Cerebellar nuclear complex (tissue), 1 donor: ENCODE measurements around the gene GOLM1.
"Not testable (repeated sequence)": the region's sequence is repeated elsewhere in the genome, so short reads cannot be mapped to it uniquely, and the experiment has no call there.

ENCODE experiments used
- DNase-seq, 2 experiments: peaks; one replicate each; lab custom pipeline; 2025; lab: John Stamatoyannopoulos, UW

The GOLM1 gene, protein sequence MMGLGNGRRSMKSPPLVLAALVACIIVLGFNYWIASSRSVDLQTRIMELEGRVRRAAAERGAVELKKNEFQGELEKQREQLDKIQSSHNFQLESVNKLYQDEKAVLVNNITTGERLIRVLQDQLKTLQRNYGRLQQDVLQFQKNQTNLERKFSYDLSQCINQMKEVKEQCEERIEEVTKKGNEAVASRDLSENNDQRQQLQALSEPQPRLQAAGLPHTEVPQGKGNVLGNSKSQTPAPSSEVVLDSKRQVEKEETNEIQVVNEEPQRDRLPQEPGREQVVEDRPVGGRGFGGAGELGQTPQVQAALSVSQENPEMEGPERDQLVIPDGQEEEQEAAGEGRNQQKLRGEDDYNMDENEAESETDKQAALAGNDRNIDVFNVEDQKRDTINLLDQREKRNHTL

DNA sequence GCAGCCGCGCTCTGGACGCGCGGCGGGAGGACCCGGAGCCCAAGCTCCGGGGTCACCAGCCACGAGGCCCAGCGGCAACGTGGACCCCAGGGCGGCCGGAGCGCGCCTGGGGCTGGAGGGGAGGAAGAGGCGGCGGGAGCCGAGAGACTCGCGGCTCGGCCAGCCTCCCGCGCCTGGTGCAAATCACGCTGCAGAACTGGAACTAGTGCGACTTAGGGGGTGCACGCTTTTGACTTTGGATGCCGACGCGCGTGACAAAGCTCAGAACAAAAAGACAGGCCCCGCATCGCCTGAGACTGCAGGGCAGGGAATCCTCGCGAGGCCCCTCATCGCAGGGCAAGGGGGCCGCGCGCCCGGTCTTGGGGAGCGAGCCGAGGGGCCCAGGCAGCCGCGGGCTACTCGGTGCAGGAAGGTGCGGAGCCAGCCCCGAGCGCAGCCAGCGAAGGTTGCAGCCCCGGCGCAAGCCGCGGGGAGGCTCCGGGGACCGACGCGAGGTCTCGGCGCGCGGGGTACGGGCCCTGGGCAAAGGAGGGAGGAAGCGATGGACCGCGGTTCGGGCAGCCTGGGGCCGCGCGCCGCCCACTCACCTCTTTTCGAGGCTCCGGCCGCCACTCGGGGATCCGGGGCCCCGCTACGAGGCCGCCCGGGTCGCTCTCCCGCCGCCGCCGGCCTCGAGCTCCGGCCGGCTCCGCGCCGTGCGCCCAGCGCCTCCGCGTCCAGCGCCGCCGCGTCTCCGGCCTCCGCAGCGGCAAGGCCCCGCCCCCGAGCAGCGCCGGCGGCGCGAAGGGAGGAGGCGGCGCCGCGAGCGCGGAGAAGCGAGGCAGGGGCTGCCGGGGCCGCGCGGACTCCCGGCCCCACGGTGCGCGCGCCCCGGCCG, at the start of gene GOLM1:
Gene GOLM1, minus strand, starts transcription at position 735 of the 877 bp plus-strand sequence. CDS start 20,238 bp downstream, outside the sequence.
- DNase-seq: no peak

DNA sequence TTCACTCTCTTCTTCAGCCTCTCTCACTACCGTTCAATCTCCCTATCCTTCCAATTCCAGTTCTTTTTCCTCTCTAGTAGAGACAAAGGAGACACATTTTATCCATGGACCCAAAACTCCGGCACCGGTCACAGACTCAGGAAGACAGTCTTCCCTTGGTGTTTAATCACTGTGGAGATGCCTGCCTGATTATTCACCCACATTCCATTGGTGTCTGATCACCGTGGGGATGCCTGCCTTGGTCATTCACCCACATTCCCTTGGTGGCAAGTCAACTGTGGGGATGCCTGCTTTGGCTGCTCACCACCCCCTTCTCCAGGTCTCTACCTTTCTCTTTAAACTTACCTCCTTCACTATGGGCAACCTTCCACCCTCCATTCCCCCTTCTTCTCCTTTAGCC, 47.3 kb upstream of the GOLM1 start:
- not testable (repeated sequence) for DNase-seq

DNA sequence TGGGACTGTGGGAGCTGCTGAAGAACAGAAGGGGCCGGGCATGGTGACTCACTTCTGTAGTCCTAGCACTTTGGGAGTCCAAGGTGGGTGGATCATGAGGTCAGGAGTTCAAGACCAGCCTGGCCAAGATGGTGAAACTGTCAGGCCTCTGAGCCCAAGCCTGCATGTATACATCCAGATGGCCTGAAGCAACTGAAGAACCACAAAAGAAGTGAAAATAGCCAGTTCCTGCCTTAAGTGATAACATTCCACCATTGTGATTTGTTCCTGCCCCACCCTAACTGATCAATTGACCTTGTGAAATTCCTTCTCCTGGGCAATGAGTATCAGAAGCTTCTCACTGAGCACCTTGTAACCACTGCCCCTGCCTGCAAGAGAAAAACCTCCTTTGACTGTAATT, 46.6 kb upstream of the GOLM1 start:
- DNase-seq: not testable (repeated sequence)

DNA sequence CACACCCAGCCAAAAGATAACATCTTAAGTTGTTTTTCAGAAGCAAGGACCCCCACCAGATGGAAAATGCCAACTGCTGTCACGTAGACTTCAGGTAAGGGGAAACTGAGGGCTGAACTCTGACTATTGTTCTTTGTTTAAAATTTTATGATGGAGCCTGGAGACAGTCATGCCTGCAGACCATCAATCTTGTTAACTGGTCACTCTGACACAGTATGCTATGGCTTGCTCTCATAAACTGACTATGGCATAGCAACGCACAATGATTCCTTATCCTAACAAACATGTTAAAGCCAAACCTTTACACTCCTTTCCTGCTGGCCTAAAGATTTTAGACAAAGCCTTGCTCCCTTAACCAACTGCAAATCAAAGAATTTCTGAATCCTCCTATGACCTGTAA, 43.6 kb upstream of the GOLM1 start:
- no peak for DNase-seq

DNA sequence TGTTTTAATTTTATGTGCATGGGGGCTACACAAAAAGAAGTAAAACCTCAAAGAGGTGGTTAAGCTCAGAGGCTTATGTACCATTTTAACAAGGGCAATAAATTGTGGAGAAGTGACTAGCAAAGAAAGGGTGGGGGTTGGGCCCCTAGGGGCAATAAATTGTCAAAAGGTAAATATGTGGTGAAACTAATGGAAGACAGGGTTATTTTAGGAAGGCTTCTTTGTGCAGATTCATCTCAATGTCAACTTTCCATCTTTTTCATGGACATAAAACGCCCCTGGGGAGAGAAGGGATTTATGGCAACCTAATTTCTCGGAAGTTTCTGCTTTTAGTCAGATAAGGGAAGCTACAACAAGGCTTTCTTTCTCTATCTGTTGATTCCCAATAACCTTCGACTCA, 42.5 kb upstream of the GOLM1 start:
- DNase-seq: no peak

DNA sequence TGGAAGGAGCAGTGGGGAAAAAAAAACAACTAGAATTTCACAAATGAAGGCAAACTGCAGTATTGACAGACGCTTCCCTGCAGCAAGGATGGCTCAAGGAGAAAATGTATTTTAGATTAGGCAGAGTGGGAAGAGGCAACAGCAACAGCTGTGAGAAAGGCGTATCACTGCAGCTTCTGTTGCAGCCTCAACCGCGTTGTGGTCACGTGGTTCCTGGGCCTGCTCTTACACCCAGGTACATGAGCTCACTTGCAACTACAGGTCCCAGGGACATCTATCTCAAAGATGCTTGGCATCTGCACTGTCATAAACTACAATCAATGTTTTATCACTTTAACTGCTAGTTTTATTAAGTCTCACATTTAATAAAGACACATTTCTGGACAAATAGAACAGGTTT, 36.0 kb upstream of the GOLM1 start:
- no peak for DNase-seq

DNA sequence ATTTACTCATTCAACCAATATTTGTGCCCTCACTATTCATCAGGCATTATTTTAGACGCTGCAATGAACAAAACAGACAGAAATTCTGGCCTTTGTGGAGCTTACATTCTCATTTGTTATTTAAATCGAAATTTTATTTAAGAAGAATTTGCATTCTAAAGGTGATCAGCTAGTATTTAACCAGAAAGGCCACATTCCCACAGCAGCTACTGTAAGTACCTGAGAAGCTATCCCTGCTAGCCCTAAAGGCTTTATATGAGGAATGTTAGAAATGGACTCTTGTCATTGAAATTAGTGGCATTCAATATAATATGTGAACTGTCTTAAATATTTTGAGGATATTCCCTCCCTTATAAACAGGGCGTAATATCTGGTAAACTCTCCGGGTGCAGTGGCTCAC, 35.0 kb upstream of the GOLM1 start:
- no peak for DNase-seq

DNA sequence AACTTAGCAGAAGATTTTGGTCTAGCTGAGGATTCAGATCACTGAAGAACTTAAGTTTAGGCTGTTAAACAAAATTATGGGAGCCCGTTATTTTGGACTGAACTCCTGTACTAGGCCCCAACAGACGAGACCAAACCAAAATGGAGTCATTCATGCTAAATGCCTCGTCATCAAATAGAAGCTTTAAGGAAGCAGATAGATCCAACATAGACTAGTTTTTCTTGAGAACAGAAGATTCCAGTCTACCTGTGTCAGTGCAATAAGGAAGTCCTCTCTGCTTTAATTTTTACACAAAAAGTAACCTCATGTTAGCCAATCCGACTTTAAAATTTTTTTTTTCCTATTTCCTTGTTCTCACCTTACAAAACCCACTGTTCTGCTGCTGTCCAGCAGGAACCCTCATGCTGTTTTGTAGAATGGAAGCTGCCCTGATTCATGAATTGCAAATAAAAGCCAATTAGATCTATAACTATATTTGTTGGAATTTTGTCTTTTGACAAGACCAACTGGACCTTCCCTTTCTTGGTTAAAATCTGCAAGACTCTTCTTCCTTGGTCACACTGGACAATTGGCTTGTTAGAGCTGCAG, 29.0 kb upstream of the GOLM1 start:
- no peak for DNase-seq

DNA sequence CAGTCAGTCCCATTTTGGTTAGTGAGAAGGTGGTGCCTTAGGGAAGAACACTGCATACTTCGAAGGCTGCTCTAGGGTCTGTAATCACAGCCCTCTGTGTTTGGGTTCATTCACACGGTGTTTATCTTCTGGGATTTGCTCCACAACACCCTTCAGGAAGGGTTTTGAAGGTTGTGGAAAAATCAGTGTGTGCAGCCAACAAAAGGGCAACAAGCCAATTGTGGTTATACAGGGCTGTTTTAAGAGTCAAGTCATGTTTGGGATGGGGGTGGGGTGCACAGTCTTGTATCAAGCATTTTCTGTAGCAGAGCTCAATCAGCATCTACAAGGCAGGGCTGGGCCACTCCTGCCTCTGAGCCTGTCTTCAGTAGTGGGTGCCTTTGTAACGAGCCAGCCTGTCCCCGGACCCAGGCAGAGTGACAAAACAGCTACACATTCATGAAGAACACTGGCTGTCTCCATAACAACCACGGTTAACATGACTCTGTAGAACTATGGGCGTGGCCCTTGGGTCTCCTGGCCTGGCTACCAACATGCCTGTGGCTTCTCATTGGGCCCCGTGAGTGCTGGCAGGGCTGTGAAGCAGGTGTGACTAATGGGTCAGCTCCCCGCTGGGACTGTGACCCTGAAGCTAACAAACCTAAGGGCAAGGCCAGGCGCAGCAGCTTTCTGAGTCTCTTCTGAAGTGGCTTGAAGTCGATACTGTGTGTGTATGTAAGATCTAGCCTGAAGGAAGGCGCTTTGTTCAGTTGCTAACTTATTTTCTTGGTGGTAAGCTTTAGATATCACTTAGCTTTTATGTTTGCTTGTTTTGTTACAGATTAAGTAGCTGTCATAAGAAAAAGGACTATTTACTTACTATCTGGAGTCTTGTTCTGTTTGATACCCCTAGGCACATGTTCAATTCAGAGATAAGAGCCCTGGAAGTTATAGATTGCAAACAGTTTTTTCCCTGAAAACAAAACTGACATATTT, 27.9 kb upstream of the GOLM1 start:
- DNase-seq: no peak

DNA sequence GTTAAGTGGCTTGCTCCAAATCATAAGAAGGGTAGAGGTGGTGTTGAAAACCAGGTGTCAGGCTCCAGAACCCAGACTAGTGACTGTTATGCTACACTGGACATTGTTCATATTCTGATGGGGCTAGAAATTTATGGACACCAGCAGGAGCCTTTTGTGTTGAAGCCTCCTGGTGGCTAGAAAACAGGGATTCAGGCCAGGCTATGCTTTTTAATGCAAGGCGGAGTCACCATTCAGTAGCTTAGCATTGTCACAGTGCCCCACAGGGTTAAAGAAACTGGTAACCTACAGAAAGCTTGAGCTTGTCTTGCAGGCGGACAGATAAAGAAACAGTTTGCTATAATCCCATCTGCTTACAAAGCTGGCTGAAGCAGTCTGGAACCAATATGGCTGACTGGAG, 23.0 kb upstream of the GOLM1 start:
- DNase-seq: no peak

DNA sequence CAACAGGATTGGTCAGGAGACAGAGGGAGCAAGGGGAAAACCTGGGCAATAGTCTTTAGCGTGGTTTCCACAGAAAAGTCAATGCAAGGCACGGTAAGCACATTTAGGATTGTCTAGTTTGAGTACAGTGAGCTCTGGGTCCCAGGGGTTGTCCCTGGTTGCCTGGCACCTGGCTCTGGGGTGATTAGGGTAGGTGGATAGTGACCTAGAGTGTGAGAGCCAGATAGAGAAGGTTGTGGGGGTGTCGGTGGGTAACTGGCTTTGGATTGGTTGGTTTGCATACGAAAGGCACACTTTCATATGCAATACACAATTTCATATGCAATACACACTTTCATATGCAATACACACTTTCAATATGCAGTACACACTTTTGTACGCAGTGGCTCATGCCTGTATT, 20.1 kb upstream of the GOLM1 start:
- no peak for DNase-seq

DNA sequence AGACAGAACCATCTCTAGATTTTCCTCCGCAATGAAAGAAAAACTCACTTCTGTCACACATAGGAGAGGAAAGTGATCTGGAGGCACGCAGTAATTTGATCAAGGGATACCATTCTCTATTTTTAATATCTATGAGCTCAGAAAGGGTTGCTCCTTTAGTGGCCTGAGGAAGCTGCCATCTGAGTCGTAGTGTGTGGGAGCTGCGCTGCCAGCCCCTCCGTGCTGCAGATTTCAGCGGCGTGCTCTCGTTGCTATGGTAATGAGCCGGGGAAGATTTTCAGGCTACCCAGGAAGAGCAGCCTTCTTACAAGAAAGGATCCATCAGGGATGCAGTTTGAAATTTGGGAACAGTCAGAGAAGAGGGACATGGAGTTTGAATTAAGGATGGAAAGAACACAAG, 17.1 kb upstream of the GOLM1 start:
- DNase-seq: no peak

DNA sequence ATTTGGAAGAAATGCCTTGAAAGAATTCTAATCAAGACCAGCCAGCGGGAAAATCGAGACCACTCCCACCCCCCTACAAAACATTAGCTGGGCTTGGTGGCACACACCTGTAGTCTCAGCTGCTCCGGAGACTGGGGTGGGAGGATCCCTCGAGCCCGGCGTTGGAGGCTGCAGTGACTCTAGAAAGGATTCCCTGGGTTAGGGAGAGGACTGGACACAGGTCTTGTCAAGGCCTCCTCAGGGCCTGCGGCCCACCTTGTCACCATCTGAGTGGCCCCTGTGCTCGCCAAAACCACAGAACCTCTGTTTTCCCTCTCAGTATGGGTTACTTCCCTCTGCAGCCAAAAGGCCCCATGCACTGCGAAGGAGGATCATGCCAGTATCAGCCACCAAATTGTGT, 16.5 kb upstream of the GOLM1 start:
- no peak for DNase-seq

DNA sequence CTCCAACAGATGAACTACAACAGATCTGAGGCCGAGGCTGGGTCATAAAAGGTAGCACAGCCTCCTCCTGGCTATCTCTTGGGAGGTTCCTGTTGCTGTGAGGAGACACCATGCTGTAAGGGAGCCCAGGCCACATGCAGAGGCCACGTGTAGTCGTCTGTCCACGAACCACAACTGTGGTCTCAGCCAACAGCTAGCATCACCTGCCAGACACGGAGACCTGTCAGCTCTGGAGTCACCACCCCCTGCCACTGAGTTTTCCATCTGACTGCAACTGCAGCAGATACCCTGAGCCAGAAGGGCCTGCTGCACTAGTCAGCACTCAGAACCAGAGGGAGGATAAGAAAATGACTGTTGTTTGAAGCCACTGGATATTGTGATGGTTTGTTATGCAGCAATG, 12.7 kb upstream of the GOLM1 start:
- DNase-seq: no peak

DNA sequence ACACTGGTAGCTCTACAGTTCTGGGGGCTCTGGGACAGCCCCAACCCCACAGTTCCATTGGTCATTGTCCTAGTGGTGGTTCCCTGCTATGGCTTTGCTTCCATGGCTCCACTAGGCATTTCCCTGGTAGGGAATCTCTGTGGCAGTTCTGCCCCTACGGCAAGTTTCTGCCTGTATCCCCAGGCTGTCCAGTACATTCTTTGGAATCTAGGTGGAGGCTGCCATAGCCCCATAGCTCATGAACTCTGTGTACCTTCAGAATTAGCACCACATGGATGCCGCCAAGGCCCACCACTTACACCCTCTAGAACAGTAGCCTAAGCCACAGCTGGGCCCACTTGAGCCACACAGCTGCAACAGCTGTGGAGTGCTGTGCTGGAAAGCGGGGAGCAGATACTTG, 3.3 kb upstream of the GOLM1 start:
- DNase-seq: no peak

DNA sequence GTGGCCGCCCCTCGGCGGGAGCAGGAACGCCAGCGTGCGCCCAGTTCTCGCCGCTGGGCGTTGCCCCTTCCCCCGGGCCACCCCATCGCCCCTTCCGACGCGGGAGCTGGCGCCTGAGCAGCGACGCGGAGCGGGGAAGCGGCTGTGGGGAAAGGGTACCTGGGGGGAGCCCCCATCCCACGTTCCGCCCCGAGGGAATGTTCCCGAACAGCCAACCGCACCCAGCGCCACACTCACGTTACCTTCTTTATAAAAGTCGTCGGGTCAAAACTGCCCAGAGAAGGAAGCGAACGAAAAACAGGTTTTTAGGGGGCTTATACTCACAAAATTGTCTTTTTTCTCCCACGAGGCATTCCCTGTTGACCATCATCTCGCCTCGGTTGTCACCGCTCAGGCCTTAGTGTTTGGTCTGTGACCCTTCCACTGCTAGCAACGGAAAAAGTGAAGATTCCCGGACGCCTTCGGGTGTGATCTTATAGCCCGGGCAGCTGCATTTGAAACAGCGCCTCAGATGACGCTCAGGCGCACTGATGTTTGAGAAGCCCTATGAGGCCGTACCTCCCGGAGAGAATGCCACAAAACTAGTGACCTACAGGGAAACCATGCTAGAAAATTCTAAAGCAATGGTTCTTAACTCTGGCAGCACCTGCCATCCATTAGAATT, 475 bp upstream of the GOLM1 start:
- DNase-seq: no peak

DNA sequence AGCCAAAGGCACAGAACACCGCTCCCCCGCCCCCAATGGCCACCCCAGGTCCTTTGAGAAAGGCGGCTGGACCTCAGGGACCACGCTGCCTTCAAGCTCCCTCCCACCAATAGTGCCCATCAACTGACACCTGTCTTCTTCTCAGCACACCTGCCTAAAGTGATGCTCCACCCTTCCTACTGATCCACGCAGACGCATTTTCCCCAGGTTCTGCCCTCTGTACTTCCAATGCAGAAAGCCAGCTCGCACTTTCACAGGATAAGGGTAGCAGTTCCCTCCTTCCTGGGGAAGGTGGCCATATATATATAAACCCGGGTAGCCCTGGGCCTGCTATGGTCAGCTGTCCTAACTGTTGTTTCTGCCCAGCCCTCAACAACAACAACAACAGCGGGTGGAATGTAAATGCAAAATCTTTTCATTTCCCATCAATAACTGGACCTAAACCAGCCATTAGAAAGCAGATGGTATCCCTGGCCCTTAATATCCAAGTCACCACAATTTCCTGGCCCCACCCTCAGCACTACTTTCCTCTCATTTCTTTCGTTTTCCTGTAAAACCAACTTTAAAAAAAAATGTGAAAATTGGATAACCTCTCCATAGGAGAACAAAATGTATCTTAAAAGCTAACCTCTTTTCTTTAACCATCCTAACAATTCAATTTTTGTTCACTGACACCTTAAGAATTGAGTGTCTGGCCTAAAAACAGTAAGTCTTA, 1.7 kb downstream of the GOLM1 start:
- DNase-seq: no peak

DNA sequence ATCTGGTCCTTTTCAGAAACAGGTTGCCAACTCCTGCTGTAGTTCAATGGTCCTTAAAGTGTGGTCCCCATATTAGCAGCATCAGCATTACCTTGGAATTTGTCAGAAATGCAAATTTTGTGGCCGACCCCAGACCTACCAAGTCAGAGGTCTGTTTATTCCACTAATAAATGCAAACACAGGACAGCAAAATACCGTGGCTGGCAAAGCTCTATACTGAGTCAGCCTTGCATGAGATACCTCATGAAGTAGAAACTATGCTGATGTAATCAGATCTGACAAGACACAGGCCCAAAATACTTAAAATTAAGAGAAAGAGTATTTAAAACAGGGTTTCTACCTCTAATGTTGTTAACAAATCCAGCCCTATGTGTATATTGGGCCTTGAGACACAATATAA, 3.0 kb downstream of the GOLM1 start:
- DNase-seq: no peak

DNA sequence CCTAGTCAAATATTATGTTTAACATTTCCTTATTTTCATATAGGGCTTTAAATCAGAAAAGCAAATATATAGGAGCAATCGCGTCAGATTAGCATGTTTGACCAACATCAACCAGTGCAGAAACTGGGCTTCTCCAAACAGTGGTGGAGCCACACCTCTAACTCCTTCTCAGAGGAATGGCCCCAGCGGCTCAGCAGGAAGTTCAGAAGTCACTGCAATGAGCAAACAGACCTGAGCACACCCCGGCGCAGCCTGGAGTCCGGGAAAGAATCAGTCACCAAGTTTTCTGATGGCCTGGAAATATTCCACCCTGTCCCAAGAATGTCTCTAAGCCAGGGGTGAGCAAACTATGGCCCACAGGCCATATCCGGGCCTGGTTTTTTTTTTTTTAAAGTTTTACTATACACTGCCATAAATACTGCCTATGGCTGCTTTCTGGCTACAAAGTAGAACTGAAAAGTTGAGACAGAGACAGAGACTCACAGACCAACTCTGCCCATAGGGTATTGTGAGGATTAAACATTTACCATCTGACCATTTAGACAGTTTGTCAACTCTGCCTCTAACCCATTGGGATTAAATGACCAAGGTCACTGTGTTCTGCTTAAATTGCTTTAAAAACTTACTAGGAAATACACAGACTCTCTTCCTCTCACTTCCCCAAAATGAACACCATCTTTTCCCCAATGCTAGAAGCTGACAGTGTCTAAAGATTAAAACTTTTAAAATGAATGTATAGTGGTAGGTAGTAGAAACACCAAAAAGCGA, 5.4 kb downstream of the GOLM1 start:
- no peak for DNase-seq

DNA sequence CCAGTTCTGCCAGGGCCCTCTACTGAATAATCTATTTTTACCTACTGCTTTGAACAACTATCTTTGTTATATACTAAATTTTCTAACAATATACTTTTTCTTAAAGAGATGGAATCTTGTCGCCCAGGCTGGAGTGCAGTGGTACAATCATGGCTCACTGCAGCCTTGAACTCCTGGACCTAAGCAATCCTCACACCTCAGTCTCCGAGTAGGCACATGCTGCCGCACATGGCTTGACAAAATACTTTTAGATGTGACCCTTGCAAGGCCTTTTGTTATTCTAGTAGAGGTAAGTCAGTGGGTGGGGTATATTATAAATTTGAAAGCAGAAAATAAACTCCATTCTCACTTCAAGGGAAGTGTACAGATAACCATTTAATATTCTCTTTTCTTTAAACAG, 7.9 kb downstream of the GOLM1 start:
- no peak for DNase-seq
